ENCODE results near the gene LIN37.

Gene LIN37

GRCh38 chr19:35790981-35791813 is 42.8 kb downstream of the LIN37 start:
- Histone ChIP-seq H4K20me1 (ENCODE audit: insufficient read depth, low read length) (no peaks in the 10 kb centered on the region), H3K27me3 (ENCODE audit: insufficient read depth, low read length) (no peaks in the 10 kb centered on the region), H3K4me2 (ENCODE audit: low read length) (no peak overlapping the region), H3F3A (ENCODE audit: insufficient read depth, low read length) (no peaks in the 10 kb centered on the region; the same call in 1 of the 2 replicates), H3K79me2 (ENCODE audit: insufficient read depth, low read length) (no peaks in the 10 kb centered on the region), H3K27ac (ENCODE audit: low read depth, low read length, poor library complexity, severe bottlenecking) (no peak overlapping the region), H3K36me3 (ENCODE audit: insufficient read depth, low read length) (peaks cover 4% of the 10 kb centered on the region; the same call in 1 of the 2 replicates), H3K9me3 (ENCODE audit: low read length) (no peaks in the 10 kb centered on the region), H3K9ac (ENCODE audit: low read length) (no peak overlapping the region), H2AFZ (ENCODE audit: low read length) (no peak overlapping the region), H3K4me3 (ENCODE audit: low read depth, low read length, poor library complexity, severe bottlenecking) (no peak overlapping the region), H3K9me2 (ENCODE audit: low read depth, low read length) (no peaks in the 10 kb centered on the region), H3K4me1 (ENCODE audit: insufficient read depth, low read length, severe bottlenecking) (no peaks in the 10 kb centered on the region)
- TF ChIP-seq EZH2 (IDR thresholded peaks at IDR 0.05; ENCODE audit: borderline replicate concordance, low read length) = no peak
- peak; percentile 52 for TF ChIP-seq CTCF (IDR thresholded peaks at IDR 0.05; ENCODE audit: low read length)

- H3K36me3 ChIP-seq (ENCODE audit: insufficient read depth, low read length) = peaks cover 4% of the 10 kb centered on the region; the same call in 1 of the 2 replicates
- no peaks in the 10 kb centered on the region for H3K79me2 ChIP-seq (ENCODE audit: insufficient read depth, low read length)
- H3F3A ChIP-seq (ENCODE audit: insufficient read depth, low read length) = no peaks in the 10 kb centered on the region; the same call in 1 of the 2 replicates
- H3K9ac ChIP-seq (ENCODE audit: low read length) = no peak overlapping the region
- H3K27ac ChIP-seq (ENCODE audit: low read depth, low read length, poor library complexity, severe bottlenecking) = no peak overlapping the region
- no peaks in the 10 kb centered on the region for H3K4me1 ChIP-seq (ENCODE audit: insufficient read depth, low read length, severe bottlenecking)
- H4K20me1 ChIP-seq (ENCODE audit: insufficient read depth, low read length) = no peaks in the 10 kb centered on the region
- no peak overlapping the region for H2AFZ ChIP-seq (ENCODE audit: low read length)
- no peak overlapping the region for H3K4me3 ChIP-seq (ENCODE audit: low read depth, low read length, poor library complexity, severe bottlenecking)
- no peaks in the 10 kb centered on the region for H3K27me3 ChIP-seq (ENCODE audit: insufficient read depth, low read length)
- no peak overlapping the region for H3K4me2 ChIP-seq (ENCODE audit: low read length)
- no peaks in the 10 kb centered on the region for H3K9me3 ChIP-seq (ENCODE audit: low read length)
- TF ChIP-seq CTCF (IDR thresholded peaks at IDR 0.05; ENCODE audit: low read length) (no peak), EZH2 (IDR thresholded peaks at IDR 0.05; ENCODE audit: borderline replicate concordance, low read length) (no peak)
- H3K9me2 ChIP-seq (ENCODE audit: low read depth, low read length) = no peaks in the 10 kb centered on the region
These were observed 43.5 kb downstream of the LIN37 start for GRCh38 chr19:35791814-35792279.

GRCh38 chr19:35792312-35792711 is 43.9 kb downstream of the LIN37 start:
- Histone ChIP-seq H3K4me1 (ENCODE audit: insufficient read depth, low read length, severe bottlenecking) (no peaks in the 10 kb centered on the region), H2AFZ (ENCODE audit: low read length) (no peak overlapping the region), H3F3A (ENCODE audit: insufficient read depth, low read length) (no peaks in the 10 kb centered on the region; the same call in 1 of the 2 replicates), H3K79me2 (ENCODE audit: insufficient read depth, low read length) (no peaks in the 10 kb centered on the region), H3K9ac (ENCODE audit: low read length) (no peak overlapping the region), H3K9me2 (ENCODE audit: low read depth, low read length) (no peaks in the 10 kb centered on the region), H3K9me3 (ENCODE audit: low read length) (no peaks in the 10 kb centered on the region), H3K4me3 (ENCODE audit: low read depth, low read length, poor library complexity, severe bottlenecking) (no peak overlapping the region), H3K27me3 (ENCODE audit: insufficient read depth, low read length) (no peaks in the 10 kb centered on the region), H3K36me3 (ENCODE audit: insufficient read depth, low read length) (no peaks in the 10 kb centered on the region), H4K20me1 (ENCODE audit: insufficient read depth, low read length) (no peaks in the 10 kb centered on the region), H3K27ac (ENCODE audit: low read depth, low read length, poor library complexity, severe bottlenecking) (no peak overlapping the region), H3K4me2 (ENCODE audit: low read length) (no peak overlapping the region)
- TF ChIP-seq CTCF (IDR thresholded peaks at IDR 0.05; ENCODE audit: low read length) (no peak), EZH2 (IDR thresholded peaks at IDR 0.05; ENCODE audit: borderline replicate concordance, low read length) (no peak)
